NCI-H1694 (cell line): ENCODE data around the gene NUDT3.
"Not testable (repeated sequence)": the region's sequence is repeated elsewhere in the genome, so short reads cannot be mapped to it uniquely, and the experiment has no call there.

Experiments
- DNase-seq: peaks from one replicate; lab custom pipeline; 2025; lab: John Stamatoyannopoulos, UW

The NUDT3 gene

GRCh38 chr6:34284563-34285447, 107.7 kb downstream of the NUDT3 start:
- DNase-seq = no peak

GRCh38 chr6:34281702-34282334, 110.7 kb downstream of the NUDT3 start:
- DNase-seq = no peak

- DNase-seq = no peak
These were observed 112.3 kb downstream of the NUDT3 start for GRCh38 chr6:34280216-34280615.

GRCh38 chr6:34278833-34279232, 113.6 kb downstream of the NUDT3 start:
- DNase-seq = no peak

- DNase-seq = no peak
These were observed 114.7 kb downstream of the NUDT3 start for GRCh38 chr6:34277763-34278112.

GRCh38 chr6:34276881-34277762, 115.3 kb downstream of the NUDT3 start:
- no peak for DNase-seq

GRCh38 chr6:34276191-34276590, 116.3 kb downstream of the NUDT3 start:
- no peak for DNase-seq

- no peak for DNase-seq
These were observed 117.2 kb downstream of the NUDT3 start for GRCh38 chr6:34275128-34275804.

- DNase-seq = no peak
These were observed 118.3 kb downstream of the NUDT3 start for GRCh38 chr6:34274129-34274528.

- DNase-seq = no peak
These were observed 119.1 kb downstream of the NUDT3 start for GRCh38 chr6:34273242-34273805.

- DNase-seq = no peak
These were observed 120.2 kb downstream of the NUDT3 start for GRCh38 chr6:34272013-34272926.

GRCh38 chr6:34269658-34270341, 122.7 kb downstream of the NUDT3 start:
- not testable (repeated sequence) for DNase-seq

- DNase-seq = not testable (repeated sequence)
These were observed 123.3 kb downstream of the NUDT3 start for GRCh38 chr6:34269132-34269531.

GRCh38 chr6:34267746-34268145, 124.7 kb downstream of the NUDT3 start:
- DNase-seq = no peak

GRCh38 chr6:34263484-34263883, 129.0 kb downstream of the NUDT3 start:
- not testable (repeated sequence) for DNase-seq

GRCh38 chr6:34260576-34261267, 131.7 kb downstream of the NUDT3 start:
- DNase-seq = no peak

GRCh38 chr6:34259529-34260069, 132.9 kb downstream of the NUDT3 start:
- DNase-seq = no peak

GRCh38 chr6:34252395-34252794, 140.1 kb downstream of the NUDT3 start:
- not testable (repeated sequence) for DNase-seq
